ENCODE data around the gene GPA33. TPM values are rescaled to one million over a fixed set of nuclear protein-coding genes. Genes with fewer than 3 reads are reported as not detected.

GPA33 gene
- polyA plus RNA-seq, 1 of the 3 experiments (the other 2 are of a cell fraction) = not detected

DNA sequence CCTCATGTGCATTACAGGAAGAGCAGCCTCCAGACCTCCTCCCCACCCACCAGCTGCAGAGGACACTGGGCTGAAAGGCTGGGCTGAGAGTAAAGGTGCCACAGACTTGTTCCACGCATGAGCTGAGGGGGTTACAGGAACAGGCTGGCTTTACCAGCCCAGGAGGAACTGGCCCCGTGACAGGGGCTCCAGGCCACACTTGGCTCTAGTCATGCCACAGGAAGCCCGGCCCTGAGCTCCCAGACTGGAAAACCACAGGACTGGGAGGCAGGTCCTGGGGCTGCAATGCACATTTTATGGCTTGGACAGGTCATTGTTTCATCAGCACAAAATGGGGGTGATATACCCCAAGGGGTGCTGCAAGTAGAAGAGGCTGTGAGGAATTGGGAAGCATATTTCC is 35.6 kb downstream of the GPA33 start:
- Histone ChIP-seq H3F3A (replicated peaks; ENCODE audit: insufficient read depth) (no peaks in the 10 kb centered on the region), H4K20me1 (ENCODE audit: insufficient read depth) (no peaks in the 10 kb centered on the region), H3K36me3 (replicated peaks in 1 of 2; ENCODE audit: control insufficient read depth in 1 of 2, insufficient read depth in 2 of 2, low read length in 1 of 2) (no peaks in the 10 kb centered on the region), H3K9me3 (no peaks in the 10 kb centered on the region), H3K9me2 (no peaks in the 10 kb centered on the region), H3K27ac (ENCODE audit: low read depth in 2 of 2, low read length in 1 of 2) (no peak overlapping the region), H3K4me3 (ENCODE audit: low read depth in 2 of 2, low read length in 1 of 2) (no peak overlapping the region), H2AFZ (ENCODE audit: low read depth) (no peak overlapping the region), H3K27me3 (ENCODE audit: insufficient read depth) (peaks cover 4% of the 10 kb centered on the region; the same call in 1 of the 2 replicates), H3K4me1 (ENCODE audit: control insufficient read depth in 1 of 2, insufficient read depth in 2 of 2, low read depth in 1 of 2, low read length in 1 of 2) (peaks cover 0 to 5% of the 10 kb centered on the region in 2 experiments; a peak in 1 of 4 replicates), H3K9ac (no peak overlapping the region), H3K4me2 (no peak overlapping the region), H3K79me2 (ENCODE audit: insufficient read depth) (no peaks in the 10 kb centered on the region)
- DNase-seq = no peak
- no CpG with 5 or more reads among the region's 3 CpGs for WGBS (ENCODE audit: low lambda C conversion rate)
- POLR2A ChIA-PET = no interaction called here
- CTCF ChIA-PET = interaction anchor here (0.6 to 19.2 kb wide), 7 partner anchors 10 to 479 kb away, joined by 3 to 769 read pairs (median 3); no protein-coding TSS in a partner anchor
- no peak for TF ChIP-seq RCOR1 (IDR thresholded peaks at IDR 0.05; ENCODE audit: low read length)
- TF ChIP-seq RFX5 (IDR thresholded peaks at IDR 0.05; ENCODE audit: low read length) = no peak
- TF ChIP-seq PBX3 (IDR thresholded peaks at IDR 0.05) = no peak
- no peak for TF ChIP-seq USF1 (IDR thresholded peaks at IDR 0.05; ENCODE audit: borderline replicate concordance, low read depth)
- TF ChIP-seq FOXJ3 (CRISPR knock-in tag; IDR thresholded peaks at IDR 0.05) = no peak
- TF ChIP-seq, protein P1, sequence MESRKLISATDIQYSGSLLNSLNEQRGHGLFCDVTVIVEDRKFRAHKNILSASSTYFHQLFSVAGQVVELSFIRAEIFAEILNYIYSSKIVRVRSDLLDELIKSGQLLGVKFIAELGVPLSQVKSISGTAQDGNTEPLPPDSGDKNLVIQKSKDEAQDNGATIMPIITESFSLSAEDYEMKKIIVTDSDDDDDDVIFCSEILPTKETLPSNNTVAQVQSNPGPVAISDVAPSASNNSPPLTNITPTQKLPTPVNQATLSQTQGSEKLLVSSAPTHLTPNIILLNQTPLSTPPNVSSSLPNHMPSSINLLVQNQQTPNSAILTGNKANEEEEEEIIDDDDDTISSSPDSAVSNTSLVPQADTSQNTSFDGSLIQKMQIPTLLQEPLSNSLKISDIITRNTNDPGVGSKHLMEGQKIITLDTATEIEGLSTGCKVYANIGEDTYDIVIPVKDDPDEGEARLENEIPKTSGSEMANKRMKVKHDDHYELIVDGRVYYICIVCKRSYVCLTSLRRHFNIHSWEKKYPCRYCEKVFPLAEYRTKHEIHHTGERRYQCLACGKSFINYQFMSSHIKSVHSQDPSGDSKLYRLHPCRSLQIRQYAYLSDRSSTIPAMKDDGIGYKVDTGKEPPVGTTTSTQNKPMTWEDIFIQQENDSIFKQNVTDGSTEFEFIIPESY (IDR thresholded peaks at IDR 0.05; ENCODE audit: borderline replicate concordance, low read depth) = no peak
- no peak for TF ChIP-seq MAX (IDR thresholded peaks at IDR 0.05; ENCODE audit: low read depth)
- TF ChIP-seq NFIC (IDR thresholded peaks at IDR 0.05; ENCODE audit: borderline replicate concordance) = no peak
- TF ChIP-seq TCF12 (IDR thresholded peaks at IDR 0.05) = no peak
- TF ChIP-seq NRF1 (IDR thresholded peaks at IDR 0.05; ENCODE audit: low read depth, low read length) = no peak
- no peak for TF ChIP-seq CTCF (IDR thresholded peaks at IDR 0.05)
- no peak for TF ChIP-seq TEAD4 (IDR thresholded peaks at IDR 0.05; ENCODE audit: borderline replicate concordance, insufficient read depth)

Measured in SK-N-SH (cell line).